ENCODE data around the gene TTC3.
A peak's percentile ranks its signal among the peaks of the same experiment; 100 is the strongest.
"Not testable (repeated sequence)": the region's sequence is repeated elsewhere in the genome, so short reads cannot be mapped to it uniquely, and the experiment has no call there.

The TTC3 gene

DNA sequence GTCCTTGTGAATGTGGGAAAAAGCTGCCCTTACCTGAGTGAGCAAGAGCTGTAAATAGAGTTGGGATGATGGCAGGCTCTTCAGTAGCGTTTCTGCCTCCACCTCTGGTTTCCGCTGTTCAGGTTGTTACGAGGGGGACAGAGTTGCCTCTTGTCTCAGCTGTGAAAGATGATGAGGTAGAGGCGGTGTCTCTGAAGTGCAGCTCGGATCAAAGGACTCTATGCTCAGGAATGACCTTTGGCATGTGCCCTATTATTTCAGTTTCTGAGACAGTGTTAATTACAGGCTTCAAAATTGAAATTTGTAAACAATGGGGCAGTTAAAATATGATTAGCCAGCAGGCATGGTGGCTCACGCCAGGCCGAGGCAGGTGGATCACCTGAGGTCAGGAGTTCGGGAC lies 123.8 kb downstream of the TTC3 start:
- no peak for DNase-seq (ENCODE audit: low read depth)

DNA sequence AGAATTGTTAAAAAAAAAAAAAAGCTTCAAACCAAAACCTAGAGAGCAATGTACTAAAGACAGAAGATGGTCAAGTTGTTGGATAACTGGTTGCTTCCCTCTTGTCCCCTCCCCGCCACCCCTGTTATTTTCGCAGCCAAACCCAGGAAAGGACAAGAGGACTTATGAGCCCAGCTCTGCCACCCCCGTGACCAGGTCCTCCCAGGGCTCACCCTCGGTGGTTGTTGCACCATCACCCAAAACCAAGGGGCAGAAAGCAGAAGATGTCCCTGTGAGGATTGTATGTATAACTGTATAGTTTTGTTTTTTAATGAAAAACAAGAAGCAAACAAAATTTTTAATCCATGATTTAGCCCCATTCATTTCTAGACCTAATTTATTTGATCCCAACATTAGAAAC lies 124.7 kb downstream of the TTC3 start:
- DNase-seq (ENCODE audit: low read depth): no peak

DNA sequence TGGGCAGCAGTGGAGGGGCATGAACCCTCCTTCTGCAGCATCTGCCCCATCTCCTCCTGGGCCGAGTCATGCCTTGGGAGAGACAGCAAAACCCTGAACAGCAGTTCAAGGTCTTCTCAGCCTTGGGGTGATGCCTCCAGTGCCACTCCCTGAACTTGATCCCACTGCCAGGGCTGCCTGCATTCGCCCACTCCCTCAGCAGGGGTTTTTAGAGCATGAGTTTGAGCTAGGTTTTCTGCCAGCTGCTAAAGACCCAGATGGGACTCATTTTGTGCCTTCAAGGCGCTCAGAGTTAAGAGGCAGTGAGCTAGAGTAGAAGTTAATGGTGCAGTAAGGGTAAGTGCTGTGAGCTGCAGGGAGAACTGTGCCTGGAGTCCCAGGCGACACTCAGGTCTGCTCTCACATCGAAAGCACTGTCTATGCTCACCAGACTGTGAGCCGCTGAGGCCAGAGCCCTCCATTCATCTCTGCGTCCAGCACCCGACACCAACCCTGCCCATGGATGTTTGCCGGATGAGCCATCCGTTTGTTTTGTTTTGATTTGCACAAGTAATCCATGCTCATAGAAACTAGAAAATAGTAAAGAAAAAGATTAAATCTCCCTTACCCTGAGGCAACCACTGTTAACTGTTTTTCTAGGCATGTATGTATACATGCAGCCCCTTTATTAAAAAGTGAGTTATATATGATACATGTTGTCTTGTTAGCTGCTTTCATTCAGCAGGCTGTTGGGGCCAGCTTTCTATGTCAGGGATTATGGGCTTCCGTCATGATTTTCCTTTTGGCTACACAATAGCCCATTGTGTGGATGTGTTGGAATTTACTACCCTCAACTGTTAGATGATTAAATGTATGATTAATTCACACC lies 126.2 kb downstream of the TTC3 start:
- DNase-seq (ENCODE audit: low read depth): no peak

DNA sequence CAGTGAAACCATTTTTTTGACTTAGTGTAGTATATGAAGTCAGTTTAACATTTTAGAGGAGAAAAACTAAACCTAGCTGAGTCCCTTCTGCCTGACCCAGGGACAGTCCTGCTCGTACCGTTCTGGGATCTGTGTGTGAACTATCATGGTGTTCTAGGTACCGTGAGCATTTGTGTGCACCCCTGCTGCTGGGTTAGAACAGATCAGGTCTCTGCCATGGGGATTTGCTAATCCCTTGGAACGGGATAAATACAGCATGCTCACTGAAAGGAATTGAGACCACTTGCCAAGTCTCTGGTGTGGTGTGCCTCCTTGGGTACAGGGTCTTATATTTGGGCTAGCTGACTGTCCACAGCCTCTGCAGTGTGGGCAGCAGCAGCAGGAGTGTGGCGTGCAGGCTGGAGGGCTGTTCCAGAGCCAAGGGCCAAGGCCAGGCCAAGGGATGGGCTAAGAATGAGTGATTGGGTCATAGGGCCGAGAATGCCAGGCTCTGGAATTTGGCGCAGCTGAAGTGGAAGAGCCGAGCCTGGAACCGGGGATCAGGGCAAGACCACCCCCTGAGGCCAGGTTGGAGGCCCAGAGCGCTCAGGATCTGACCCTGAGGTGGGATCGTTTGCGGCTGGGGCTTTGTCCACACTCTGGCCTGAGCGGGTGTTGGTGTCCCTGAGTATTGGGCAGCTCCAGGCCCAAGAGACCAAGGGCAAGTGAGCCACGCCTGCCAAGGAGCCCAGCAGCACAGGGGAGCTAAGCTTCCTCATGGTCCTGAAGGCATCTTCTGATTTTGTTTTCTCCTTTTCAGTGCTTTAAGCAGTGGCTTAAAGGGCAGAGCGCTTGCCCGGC lies 127.8 kb downstream of the TTC3 start:
- no peak for DNase-seq (ENCODE audit: low read depth)

DNA sequence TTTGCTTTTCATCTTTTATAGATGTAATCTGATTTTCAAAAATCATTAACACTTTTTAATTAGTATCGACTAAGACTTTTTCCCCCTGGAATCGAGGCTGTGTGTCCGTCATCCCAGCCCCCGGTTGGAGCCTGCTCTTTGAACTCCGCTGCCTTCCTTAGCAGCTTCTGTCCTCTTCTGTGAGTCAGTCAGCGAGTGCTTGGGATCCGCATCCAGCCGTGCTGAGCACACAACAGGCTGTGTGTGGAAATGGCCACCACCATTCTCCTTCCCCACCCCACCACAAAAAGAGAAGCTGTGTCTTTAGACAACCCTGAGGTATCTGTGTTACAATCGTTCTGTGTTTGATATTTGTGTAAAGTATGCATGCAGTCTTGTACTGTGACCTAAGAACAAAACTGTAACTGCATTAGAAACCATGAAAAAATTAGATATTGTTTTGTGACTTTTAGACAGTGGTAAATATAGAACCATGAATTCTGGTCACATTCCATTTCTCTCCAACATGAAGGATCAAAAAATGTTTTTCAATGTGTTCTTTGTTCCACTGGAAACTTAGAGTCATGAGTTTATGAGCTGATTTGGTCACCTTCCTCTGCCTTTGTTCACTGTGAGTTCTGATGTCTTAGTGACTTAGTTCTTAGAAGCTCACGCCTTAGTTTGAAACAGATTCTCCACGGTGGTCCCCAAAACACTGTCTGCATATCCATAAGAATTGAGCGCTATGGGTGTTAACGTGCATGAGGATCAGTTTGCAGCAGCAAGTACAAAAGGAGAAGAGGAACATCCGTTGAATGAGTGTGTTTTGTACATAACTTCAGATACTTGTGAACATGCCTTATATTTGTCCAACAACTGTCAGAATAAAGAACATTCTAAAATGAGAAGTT lies 129.4 kb downstream of the TTC3 start:
- DNase-seq (ENCODE audit: low read depth): no peak

DNA sequence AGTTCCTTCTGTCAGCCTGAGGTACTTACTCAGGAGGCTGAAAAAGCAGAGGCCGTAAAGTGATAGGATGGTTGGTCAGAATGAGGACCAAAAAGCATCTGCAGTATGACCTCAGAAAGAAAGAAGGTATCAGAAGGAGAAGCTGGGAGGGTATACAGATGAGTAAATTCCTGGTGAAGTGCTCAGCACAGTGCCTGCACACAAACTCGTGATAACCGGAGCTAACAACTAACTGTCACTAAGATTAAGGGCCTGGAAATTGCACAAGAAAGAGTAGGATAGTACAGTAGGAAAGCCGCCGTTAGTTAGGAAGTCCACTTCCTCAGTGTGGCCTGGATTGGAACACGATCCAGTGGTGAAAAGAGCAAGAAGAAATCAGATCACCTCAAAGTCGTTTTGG lies 131.5 kb downstream of the TTC3 start:
- no peak for DNase-seq (ENCODE audit: low read depth)

DNA sequence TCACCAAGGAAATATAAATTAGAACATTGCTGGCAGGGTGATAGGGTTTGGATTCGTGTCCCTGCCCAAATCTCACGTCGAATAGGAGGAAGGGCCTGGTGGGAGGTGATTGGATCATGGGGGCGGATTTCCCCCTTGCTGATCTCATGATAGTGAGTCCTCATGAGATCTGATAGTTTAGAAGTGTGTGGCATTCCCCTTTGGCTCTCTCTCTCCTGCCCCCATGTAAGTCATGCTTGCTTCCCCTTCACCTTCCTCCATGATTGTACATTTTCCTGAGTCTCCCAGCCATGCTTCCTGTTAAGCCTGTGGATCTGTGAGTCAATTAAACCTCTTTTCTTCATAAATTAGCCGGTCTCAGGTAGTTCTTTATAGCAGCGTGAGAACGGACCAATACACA lies 133.4 kb downstream of the TTC3 start:
- no peak for DNase-seq (ENCODE audit: low read depth)

DNA sequence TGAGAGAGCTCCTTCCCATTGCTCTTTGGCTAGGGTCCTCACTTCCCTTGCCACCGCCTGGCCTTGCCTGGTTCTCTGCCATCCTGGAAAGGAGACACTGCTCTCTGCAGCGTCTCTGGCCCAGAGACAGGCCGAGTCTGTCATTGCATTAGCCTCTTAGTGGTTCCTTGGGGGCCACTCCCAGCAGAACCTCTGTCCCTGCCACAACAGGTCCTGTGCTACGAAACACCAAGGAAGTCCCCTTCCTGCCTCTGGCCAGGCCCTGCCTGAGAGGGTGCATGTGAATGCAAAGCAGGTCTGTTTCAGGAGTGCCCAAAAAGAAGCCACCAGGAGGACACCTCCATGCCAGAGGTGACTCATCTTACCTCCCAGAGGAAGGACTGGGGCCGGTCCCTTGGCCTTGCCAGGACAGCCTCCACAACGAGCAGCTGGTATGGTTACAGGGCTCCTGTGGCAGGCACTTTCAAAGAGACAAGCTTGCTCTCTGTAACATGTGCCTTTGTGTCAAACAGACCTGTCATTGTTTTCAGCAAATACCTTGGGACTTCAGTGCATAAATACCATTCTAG lies 134.5 kb downstream of the TTC3 start:
- no peak for DNase-seq (ENCODE audit: low read depth)

DNA sequence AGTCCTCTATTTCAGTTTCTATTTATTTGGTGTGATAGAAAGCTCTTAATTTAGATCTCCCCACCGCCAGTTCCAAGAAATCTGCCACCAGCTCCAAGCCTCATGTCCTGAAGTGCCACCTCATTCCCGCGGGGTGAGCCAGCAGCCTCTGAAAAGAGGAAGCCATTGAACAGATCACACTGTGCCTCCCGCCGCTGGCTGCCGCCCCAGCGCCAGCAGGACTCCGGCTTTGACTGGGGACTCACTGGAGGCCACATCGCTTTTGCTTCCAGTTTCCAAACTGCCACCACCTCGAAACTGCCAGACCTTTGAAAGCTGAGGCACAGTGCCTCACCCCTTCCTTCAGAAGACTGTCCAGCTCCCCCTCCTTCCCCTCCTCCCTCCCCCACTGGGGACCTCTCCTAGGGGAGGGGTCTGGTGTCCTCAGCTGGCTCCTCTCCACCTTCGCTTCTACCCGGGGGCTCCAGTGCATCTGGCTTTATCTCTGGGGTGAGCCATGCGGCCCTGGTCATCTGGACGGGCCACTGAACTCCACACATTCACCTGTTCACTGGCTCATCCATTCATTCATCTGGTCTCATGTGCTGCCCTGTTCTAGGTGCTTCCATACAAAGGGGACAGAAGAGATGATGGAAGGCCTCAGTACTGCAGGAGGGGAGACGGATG lies 135.1 kb downstream of the TTC3 start:
- no peak for DNase-seq (ENCODE audit: low read depth)

DNA sequence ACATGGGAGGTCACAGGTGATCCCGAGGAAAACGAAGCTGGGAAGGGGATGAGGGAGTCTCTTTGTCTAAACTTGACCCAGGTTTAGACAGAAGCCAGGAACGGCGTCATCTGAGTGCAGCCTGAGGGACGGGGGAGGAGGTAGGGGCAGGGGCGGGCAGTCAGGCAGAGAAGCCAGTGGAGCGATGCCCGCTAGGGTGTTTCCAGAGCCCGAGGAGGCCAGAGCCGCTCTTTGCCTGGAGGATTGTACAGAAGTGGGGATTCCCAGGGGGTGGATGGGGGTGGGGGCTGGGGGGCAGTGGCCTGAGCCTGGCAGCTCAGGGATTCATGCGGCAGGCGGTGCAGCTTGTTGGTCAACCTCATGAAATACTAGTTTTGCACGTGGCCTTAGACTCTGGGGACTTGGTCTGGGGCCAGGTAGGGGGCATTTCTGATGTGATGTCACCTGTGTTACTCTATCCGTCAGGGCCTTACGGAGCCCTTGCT lies 135.7 kb downstream of the TTC3 start:
- DNase-seq (ENCODE audit: low read depth): no peak

DNA sequence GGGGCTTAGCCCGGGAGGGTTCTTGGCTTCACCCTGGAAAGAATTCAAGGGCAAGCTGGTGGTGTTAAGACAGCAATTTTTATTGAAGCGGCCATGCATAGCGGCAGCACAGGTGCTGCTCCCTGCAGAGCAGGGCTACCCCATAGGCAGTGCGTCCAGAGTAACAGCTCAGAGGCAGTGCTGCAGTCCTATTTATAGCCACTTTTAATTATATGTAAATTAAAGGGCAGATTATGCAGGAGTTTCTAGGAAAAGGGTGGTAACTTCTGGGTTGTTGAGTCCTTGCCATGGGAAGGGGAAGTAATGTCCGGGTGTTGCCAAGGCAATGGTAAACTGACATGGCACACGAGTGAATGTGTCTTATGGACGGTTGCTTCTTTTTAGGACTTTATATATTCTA lies 137.1 kb downstream of the TTC3 start:
- no peak for DNase-seq (ENCODE audit: low read depth)

DNA sequence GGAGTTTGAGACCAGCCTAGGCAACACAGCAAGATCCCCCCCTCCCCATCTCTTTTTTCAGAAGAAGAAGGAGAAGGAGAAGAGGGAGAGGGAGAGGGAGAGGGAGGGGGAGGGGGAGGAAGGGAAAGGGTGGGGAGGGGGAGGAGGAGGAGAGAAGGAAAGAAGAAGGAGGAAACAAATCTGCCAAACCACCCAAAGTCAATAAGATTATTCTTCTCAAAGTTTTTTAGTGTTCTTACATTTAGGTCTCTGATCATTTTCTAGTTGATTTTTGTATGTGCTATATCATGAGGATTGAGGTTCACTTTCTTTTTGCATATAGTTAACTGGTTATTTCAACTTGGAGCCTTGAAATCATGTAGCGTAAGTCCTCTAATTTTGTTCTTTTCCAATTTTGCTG lies 137.7 kb downstream of the TTC3 start:
- DNase-seq (ENCODE audit: low read depth): no peak

DNA sequence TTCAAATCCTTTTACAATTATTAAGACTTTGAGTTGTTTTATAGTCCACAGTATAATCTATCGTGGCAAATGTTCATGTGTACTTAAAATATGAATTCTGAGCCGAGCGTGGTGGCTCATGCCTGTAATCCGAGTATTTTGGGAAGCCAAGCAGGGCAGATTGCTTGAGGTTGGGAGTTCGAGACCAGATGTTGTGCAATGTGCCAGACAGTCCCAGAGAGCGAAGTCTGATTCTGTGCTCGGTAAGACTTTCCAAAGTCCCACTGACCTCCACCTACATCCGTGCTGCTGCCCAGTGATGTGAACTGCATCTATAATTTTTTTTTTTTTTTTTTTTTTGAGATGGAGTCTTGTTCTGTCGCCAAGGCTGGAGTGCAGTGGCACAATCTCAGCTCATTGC lies 141.9 kb downstream of the TTC3 start:
- no peak for DNase-seq (ENCODE audit: low read depth)

DNA sequence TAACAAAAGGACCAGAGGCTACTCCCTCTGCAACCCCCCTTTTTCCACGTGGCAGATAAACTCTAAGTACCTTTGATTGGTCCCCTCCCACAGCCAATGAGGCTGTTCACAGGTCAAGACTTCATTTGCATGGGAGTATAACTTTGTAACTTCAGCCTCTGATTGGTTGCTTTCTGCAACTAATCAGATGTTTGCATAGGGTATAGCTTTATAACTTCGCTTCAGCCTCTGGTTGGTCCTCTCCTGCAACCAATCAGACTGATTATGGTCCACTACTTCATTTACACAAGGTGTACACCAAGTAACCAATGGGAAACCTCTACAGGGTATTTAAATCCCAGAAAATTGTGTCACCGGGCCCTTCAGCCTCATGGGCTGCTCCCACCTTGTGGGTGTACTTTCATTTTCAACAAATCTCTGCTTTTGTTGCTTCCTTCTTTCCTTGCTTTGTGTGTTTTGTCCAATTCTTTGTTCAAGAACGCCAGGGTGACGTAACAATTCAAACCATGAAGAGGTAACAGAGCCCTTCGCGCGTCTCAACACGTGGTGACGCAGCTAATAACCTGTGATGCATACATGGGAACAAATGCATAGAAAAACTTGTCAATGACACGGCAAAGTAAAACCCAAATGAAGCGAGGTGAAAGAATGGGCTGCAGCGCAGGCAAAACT lies 146.8 kb downstream of the TTC3 start:
- no peak for DNase-seq (ENCODE audit: low read depth)

DNA sequence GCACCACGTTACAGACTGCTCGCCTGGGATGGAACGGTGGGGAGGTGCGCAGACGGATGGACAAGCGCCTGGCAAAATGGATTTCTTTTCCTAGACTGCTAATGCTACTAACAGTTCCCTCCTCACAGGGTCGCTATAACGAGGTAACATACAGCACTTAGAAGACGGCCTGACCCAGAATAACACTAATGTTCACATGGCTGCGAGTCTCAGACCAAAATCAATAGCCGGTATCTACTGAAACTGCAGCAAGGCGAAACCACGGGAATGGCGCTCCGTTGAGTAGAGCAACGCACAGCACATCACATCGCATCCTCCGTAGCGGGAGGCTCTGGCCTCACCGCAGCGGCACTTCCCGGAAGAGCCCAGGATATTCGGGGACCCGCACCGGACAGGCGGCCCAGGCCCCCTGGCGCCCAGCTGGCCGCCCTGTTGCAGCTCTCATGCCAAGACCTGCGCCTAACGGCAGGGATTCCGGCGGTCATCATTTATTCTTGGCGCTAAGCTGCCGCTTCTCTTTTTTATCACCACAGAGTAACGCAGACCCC lies 147.5 kb downstream of the TTC3 start:
- no peak for DNase-seq (ENCODE audit: low read depth)

DNA sequence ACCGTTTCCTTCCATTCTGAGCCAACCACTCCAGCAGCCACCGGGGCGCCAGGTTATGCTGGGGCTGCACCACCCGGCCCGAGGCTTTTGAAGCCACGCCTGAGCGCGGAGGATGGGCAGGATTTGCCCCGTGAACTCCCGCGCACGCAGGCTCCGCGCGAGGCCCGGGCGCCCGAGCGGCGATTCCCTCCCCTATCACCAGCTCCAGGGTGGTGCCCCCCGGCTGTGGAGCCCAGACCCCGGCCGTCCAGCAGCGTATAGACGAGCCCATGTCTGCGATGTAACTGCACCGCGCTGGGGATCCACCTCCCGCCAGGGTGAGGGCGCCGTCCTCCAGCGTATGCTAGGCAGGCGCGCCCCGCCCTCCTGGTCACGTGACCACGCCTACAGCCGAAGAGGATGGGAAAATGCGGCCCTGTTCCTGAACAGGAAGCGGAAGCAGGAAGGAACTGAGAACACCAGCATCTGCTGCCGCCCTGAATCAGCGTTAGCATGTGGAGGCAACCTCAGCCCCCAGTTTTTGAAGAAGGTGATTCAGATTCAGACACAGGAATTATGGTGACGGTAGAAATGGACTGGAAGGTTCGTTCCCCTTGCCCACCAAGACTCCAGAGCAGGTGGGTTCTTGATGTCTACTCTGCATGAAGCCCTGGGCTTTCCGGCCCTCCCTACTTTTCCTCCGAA lies 148.1 kb downstream of the TTC3 start:
- peak; percentile 45 for DNase-seq (ENCODE audit: low read depth)

DNA sequence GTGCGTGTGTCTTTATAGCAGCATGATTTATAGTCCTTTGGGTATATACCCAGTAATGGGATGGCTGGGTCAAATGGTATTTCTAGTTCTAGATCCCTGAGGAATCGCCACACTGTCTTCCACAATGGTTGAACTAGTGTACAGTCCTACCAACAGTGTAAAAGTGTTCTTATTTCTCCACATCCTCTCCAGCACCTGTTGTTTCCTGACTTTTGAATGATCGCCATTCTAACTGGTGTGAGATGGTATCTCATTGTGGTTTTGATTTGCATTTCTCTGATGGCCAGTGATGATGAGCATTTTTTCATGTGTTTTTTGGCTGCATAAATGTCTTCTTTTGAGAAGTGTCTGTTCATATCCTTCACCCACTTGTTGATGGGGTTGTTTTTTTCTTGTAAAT lies 149.2 kb downstream of the TTC3 start:
- not testable (repeated sequence) for DNase-seq (ENCODE audit: low read depth)

DNA sequence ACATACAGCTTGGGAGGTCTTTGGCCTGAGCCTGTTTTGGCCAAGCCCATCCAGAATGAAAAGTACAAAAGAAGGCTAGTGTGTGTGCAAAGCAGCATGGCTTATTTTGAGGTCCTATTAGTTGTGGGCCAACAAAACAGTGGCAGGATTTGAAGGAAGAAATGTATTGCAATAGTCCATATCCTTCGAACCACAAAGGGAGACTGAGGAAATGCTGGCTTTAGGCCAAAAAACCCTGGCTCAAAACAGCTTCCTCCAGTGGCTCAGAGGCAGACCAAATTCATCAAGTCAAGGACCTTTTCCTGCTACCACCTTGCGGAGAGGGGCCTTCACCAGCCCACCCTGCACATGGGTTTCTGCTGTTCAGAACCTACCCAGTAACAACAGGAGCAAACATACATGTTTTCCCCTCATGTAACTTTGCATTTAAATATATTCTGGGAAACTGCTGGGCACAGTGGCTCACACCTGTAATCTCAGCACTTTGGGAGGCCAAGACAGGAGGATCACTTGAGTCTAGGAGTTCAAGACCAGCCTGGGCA lies 150.8 kb downstream of the TTC3 start:
- DNase-seq (ENCODE audit: low read depth): no peak

Data from GM04503 (cell line).